Endothelial cell of umbilical vein (primary cell): Measurements from ENCODE around the gene CD248. TPM values are rescaled to one million over a fixed set of nuclear protein-coding genes. Genes with fewer than 3 reads are reported as not detected.

Experiments used
- BruUV-seq: library from RNA; stranded (reverse); fragments of 400-500 nt; replicated peaks from 2 replicates; lab custom pipeline; 2021; lab: Mats Ljungman, UMichigan
- CTCF ChIA-PET: fragments of 300-600, 350-600 bp; sonication (Branson Sonifier 250); formaldehyde crosslinking; loops from one replicate; lab custom pipeline; 2021; ENCODE audit warnings: antibody characterized with exemption, inconsistent platforms; lab: Charles Lee
- POLR2A ChIA-PET: fragments of 300-600, 350-600 bp; sonication (Branson Sonifier 250); formaldehyde crosslinking; loops from one replicate; lab custom pipeline; 2021; ENCODE audit warnings: antibody characterized with exemption, inconsistent platforms; lab: Charles Lee
- DNase-seq: peaks from one replicate; pipeline ENCODE4 v3.0.0-alpha.2; 2011; ENCODE audit warnings: low read depth, low spot score
- FAIRE-seq: peaks from 2 replicates; lab custom pipeline; 2011; peaks lifted over from hg19 to GRCh38; lab: Jason Lieb, UNC
- H2AFZ ChIP-seq: 2 replicates; pipeline ENCODE4 v1.6.0; 2012; ENCODE audit warnings: low read depth, low read length, control low read depth, inconsistent platforms
- H3K27ac ChIP-seq: 2 replicates; pipeline ENCODE4 v1.5.1; 2011; ENCODE audit warnings: low read depth, mild to moderate bottlenecking, control low read depth, low read length, moderate library complexity; ENCODE audit not compliant: insufficient read depth
- H3K27me3 ChIP-seq, 2 experiments: 2 replicates each; pipeline versions ENCODE4 v1.6.0 to v1.6.1; 2011; ENCODE audit warnings: low read length in 2 of 2, mixed read lengths in 1 of 2; ENCODE audit not compliant: control insufficient read depth in 2 of 2, insufficient read depth in 2 of 2
- H3K36me3 ChIP-seq, 2 experiments: 2 replicates in 1 of 2; 3 replicates in 1 of 2; pipeline ENCODE4 v1.5.1; 2011; ENCODE audit warnings: low read length in 2 of 2, mild to moderate bottlenecking in 1 of 2, moderate library complexity in 1 of 2; ENCODE audit not compliant: control insufficient read depth in 2 of 2, insufficient read depth in 2 of 2; ENCODE audit errors: extremely low read depth in 1 of 2
- H3K4me1 ChIP-seq: 3 replicates; pipeline ENCODE4 v1.5.1; 2011; ENCODE audit warnings: mild to moderate bottlenecking, low read length; ENCODE audit not compliant: control insufficient read depth, insufficient read depth; ENCODE audit errors: extremely low read depth
- H3K4me2 ChIP-seq: 2 replicates; pipeline ENCODE4 v1.6.1; 2011; ENCODE audit warnings: low read length, control low read depth, mixed read lengths; ENCODE audit not compliant: insufficient read depth
- H3K4me3 ChIP-seq, 3 experiments: fragments of 200-600 bp in 1 of 3; sonication (generic), shearing (Covaris generic) in 1 of 3; replicated peaks in 1 of 3; 2 replicates each; pipeline ENCODE4 v1.5.1; 2011 to 2016; ENCODE audit warnings: control low read depth in 3 of 3, low read length in 3 of 3, mild to moderate bottlenecking in 2 of 3, inconsistent platforms in 1 of 3, low read depth in 1 of 3, moderate library complexity in 1 of 3; ENCODE audit not compliant: insufficient read depth in 1 of 3
- H3K79me2 ChIP-seq: 2 replicates; pipeline ENCODE4 v1.6.0; 2012; ENCODE audit warnings: low read length, inconsistent platforms; ENCODE audit not compliant: control insufficient read depth, insufficient read depth
- H3K9ac ChIP-seq: replicated peaks from 2 replicates; pipeline ENCODE3; 2011; ENCODE audit warnings: low read length, control low read depth; ENCODE audit not compliant: insufficient read depth; ENCODE audit errors: extremely low read depth
- H3K9me1 ChIP-seq: replicated peaks from 3 replicates; pipeline ENCODE4 v1.6.0; 2011; ENCODE audit warnings: mild to moderate bottlenecking, low read length; ENCODE audit not compliant: control insufficient read depth, insufficient read depth; ENCODE audit errors: extremely low read depth
- H3K9me3 ChIP-seq: replicated peaks from 2 replicates; pipeline ENCODE4 v1.5.1; 2012; ENCODE audit warnings: low read length, inconsistent platforms; ENCODE audit not compliant: control insufficient read depth, insufficient read depth
- H4K20me1 ChIP-seq: replicated peaks from 2 replicates; pipeline ENCODE3; 2011; ENCODE audit warnings: mild to moderate bottlenecking, low read length; ENCODE audit not compliant: control insufficient read depth, insufficient read depth; ENCODE audit errors: extremely low read depth
- EZH2 ChIP-seq: IDR thresholded peaks from 2 replicates; pipeline ENCODE4 v1.6.1; 2012; ENCODE audit warnings: borderline replicate concordance, low read depth, mild to moderate bottlenecking, moderate library complexity, low read length, inconsistent platforms; ENCODE audit not compliant: severe bottlenecking
- FOS ChIP-seq: IDR thresholded peaks from 2 replicates; pipeline ENCODE4 v1.6.1; 2011; ENCODE audit warnings: mild to moderate bottlenecking, low read length, moderate library complexity, borderline replicate concordance; ENCODE audit not compliant: insufficient read depth
- GATA2 ChIP-seq: IDR thresholded peaks from 2 replicates; pipeline ENCODE4 v1.7.0; 2011; ENCODE audit warnings: low read depth, mild to moderate bottlenecking, moderate library complexity, mixed read lengths, low read length; ENCODE audit not compliant: insufficient read length, insufficient read depth
- JUN ChIP-seq: IDR thresholded peaks from 2 replicates; pipeline ENCODE4 v1.6.1; 2011; ENCODE audit warnings: borderline replicate concordance, low read depth; ENCODE audit not compliant: insufficient read length, insufficient read depth
- MYC ChIP-seq: IDR thresholded peaks from one replicate; pipeline ENCODE4 v1.6.1; 2011; ENCODE audit warnings: mild to moderate bottlenecking, low read depth, low read length
- POLR2A ChIP-seq: IDR thresholded peaks from 2 replicates; pipeline ENCODE4 v1.6.1; 2012; ENCODE audit warnings: low read depth, mild to moderate bottlenecking, control low read depth, low read length
- POLR2AphosphoS5 ChIP-seq: IDR thresholded peaks from 2 replicates; pipeline ENCODE4 v1.6.1; 2012; ENCODE audit warnings: low read depth, mild to moderate bottlenecking, control low read depth, low read length, moderate library complexity; ENCODE audit not compliant: insufficient read depth
- dilution Hi-C: fragments of 300-500 bp; cut with MboI; formaldehyde crosslinking; loops from one replicate; pipeline ENCODE4 v1.15.0; 2019; ENCODE audit warnings: low sequenced_read_pairs; ENCODE audit not compliant: extremely low pct_ligation_motif_present
- intact Hi-C: fragments of 100-400 bp; cut with micrococcal nuclease; formaldehyde crosslinking; loops from one replicate; pipeline ENCODE4 v1.10.0; 2022
- polyA plus RNA-seq, 4 experiments: library from polyadenylated mRNA; depleted of rRNA in 3 of 4; stranded (reverse) in 3 of 4; unstranded in 1 of 4; fragments of >200 nt; gene quantifications; 2 replicates each; pipeline versions ENCODE4 v1.2.1 to v1.2.3, GENCODE V29; 2011 to 2012; ENCODE audit warnings: missing spikeins in 1 of 4
- total RNA-seq: library from RNA; stranded (reverse); gene quantifications from 2 replicates; pipeline ENCODE4 v1.2.3, GENCODE V29; 2021
- TF ChIP-seq, protein P1 (sequence below): IDR thresholded peaks from 2 replicates; pipeline ENCODE4 v1.6.1; 2011; ENCODE audit not compliant: insufficient read depth, insufficient read length
- TF ChIP-seq, protein P2 (sequence below), 2 donors: IDR thresholded peaks; 1 replicate in 1 of 2; 2 replicates in 1 of 2; pipeline ENCODE4 v1.5.1; 2011; ENCODE audit warnings: low read length in 2 of 2, mild to moderate bottlenecking in 2 of 2, moderate library complexity in 2 of 2, control low read depth in 1 of 2, inconsistent platforms in 1 of 2, low read depth in 1 of 2; ENCODE audit not compliant: insufficient read depth in 1 of 2; ENCODE audit errors: extremely low read depth in 1 of 2

Gene CD248
- total and polyA plus RNA-seq, 2 donors (not counting 3 experiments of a cell fraction or from before 2014, with no cell fraction given) = 0.10 TPM; not detected in 1

GRCh38 chr11:66292543-66293332 lies 24.1 kb downstream of the CD248 start:
- TF ChIP-seq FOS (no peak), POLR2AphosphoS5 (no peak), GATA2 (no peak), EZH2 (no peak), MYC (no peak), POLR2A (no peak), JUN (no peak)
- TF ChIP-seq, protein P1, sequence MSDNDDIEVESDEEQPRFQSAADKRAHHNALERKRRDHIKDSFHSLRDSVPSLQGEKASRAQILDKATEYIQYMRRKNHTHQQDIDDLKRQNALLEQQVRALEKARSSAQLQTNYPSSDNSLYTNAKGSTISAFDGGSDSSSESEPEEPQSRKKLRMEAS = no peak
- TF ChIP-seq, protein P2, sequence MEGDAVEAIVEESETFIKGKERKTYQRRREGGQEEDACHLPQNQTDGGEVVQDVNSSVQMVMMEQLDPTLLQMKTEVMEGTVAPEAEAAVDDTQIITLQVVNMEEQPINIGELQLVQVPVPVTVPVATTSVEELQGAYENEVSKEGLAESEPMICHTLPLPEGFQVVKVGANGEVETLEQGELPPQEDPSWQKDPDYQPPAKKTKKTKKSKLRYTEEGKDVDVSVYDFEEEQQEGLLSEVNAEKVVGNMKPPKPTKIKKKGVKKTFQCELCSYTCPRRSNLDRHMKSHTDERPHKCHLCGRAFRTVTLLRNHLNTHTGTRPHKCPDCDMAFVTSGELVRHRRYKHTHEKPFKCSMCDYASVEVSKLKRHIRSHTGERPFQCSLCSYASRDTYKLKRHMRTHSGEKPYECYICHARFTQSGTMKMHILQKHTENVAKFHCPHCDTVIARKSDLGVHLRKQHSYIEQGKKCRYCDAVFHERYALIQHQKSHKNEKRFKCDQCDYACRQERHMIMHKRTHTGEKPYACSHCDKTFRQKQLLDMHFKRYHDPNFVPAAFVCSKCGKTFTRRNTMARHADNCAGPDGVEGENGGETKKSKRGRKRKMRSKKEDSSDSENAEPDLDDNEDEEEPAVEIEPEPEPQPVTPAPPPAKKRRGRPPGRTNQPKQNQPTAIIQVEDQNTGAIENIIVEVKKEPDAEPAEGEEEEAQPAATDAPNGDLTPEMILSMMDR (IDR thresholded peaks at IDR 0.05; ENCODE audit: extremely low read depth in 1 of 2, insufficient read depth in 1 of 2, low read depth in 1 of 2, low read length in 2 of 2) = no peak
- H3K4me3 ChIP-seq = no peak overlapping the region
- DNase-seq (no peak), FAIRE-seq (no peak)
- peaks cover 20 to 22% of the 10 kb centered on the region in 2 experiments for H3K27me3 ChIP-seq
- H2AFZ ChIP-seq = no peak overlapping the region
- no peaks in the 10 kb centered on the region for H3K36me3 ChIP-seq
- peaks cover 9% of the 10 kb centered on the region for H3K79me2 ChIP-seq
- peaks cover 13% of the 10 kb centered on the region for H3K4me1 ChIP-seq
- ChIA-PET POLR2A (no interaction called here), CTCF (no interaction called here)
- no peaks in the 10 kb centered on the region for H3K9me1 ChIP-seq
- dilution Hi-C loops (no loop called here), intact Hi-C loops (no loop called here)
- H3K9ac ChIP-seq = no peak overlapping the region
- H3K4me2 ChIP-seq = no peak overlapping the region
- no peak overlapping the region for H3K27ac ChIP-seq
- H4K20me1 ChIP-seq = no peaks in the 10 kb centered on the region
- BruUV-seq = no TSS peak
- no peaks in the 10 kb centered on the region for H3K9me3 ChIP-seq
